T-cell (primary cell): ENCODE data around the gene GRPEL1. TPM values are rescaled to one million over a fixed set of nuclear protein-coding genes. Genes with fewer than 3 reads are reported as not detected.
"Not testable (repeated sequence)": the region's sequence is repeated elsewhere in the genome, so short reads cannot be mapped to it uniquely, and the experiment has no call there.

Experiments used
- ATAC-seq, 4 experiments: fragments of 200-7000 bp in 3 of 4; fragments of 150-1000 bp in 1 of 4; cut with Tn5 transposase; replicated peaks in 1 of 4; 1 replicate in 3 of 4; 2 replicates in 1 of 4; pipeline ENCODE4 v1.10.0; 2021; ENCODE audit warnings: moderate library complexity in 3 of 4, mild to moderate bottlenecking in 2 of 4, moderate number of reproducible peaks in 1 of 4
- CTCF ChIA-PET, 2 donors: fragments of 300-600 bp; sonication (Branson Sonifier 250); formaldehyde crosslinking; loops; one replicate each; lab custom pipeline; 2022; ENCODE audit warnings: antibody characterized with exemption in 2 of 2; lab: Charles Lee
- POLR2A ChIA-PET, 2 donors: fragments of 300-600 bp; sonication (Branson Sonifier 250); formaldehyde crosslinking; loops; one replicate each; lab custom pipeline; 2022; ENCODE audit warnings: antibody characterized with exemption in 2 of 2; lab: Charles Lee
- DNase-seq, 35 experiments: peaks; one replicate each; pipeline versions ENCODE4 v3.0.0 to v3.0.0-alpha.2; 2013 to 2023
- H3K27ac ChIP-seq: one replicate; pipeline ENCODE4 v1.5.1; 2013; ENCODE audit warnings: low read length
- H3K27me3 ChIP-seq, 2 experiments: replicated peaks in 1 of 2; 1 replicate in 1 of 2; 2 replicates in 1 of 2; pipeline versions ENCODE4 v1.6.1 to v1.7.0; 2013; ENCODE audit warnings: low read length in 1 of 2, mixed read lengths in 1 of 2; ENCODE audit not compliant: control insufficient read depth in 2 of 2, insufficient read depth in 2 of 2; ENCODE audit errors: extremely low read depth in 1 of 2
- H3K36me3 ChIP-seq, 2 donors: 1 replicate in 1 of 2; 2 replicates in 1 of 2; pipeline versions ENCODE4 v1.6.1 to v1.7.0; 2013; ENCODE audit warnings: low read length in 1 of 2; ENCODE audit not compliant: control insufficient read depth in 2 of 2, insufficient read depth in 1 of 2; ENCODE audit errors: extremely low read depth in 1 of 2
- H3K4me1 ChIP-seq, 2 experiments: 1 replicate in 1 of 2; 2 replicates in 1 of 2; pipeline versions ENCODE4 v1.6.1 to v1.7.0; 2013; ENCODE audit warnings: low read length in 2 of 2, mixed read lengths in 1 of 2; ENCODE audit not compliant: insufficient read depth in 2 of 2, control insufficient read depth in 1 of 2; ENCODE audit errors: extremely low read depth in 1 of 2
- H3K4me3 ChIP-seq, 2 donors: 1 replicate in 1 of 2; 2 replicates in 1 of 2; pipeline versions ENCODE4 v1.5.1 to v1.7.0; 2013; ENCODE audit warnings: mild to moderate bottlenecking in 2 of 2, low read length in 1 of 2, moderate library complexity in 1 of 2; ENCODE audit not compliant: control insufficient read depth in 1 of 2; ENCODE audit errors: extremely low read depth in 1 of 2
- H3K9me3 ChIP-seq: 2 replicates; pipeline ENCODE4 v1.7.0; 2013
- H3K27ac Mint-ChIP-seq, 2 donors: one replicate each; pipeline ENCODE4 v1.8.0; 2020 to 2021; ENCODE audit warnings: mild to moderate bottlenecking in 2 of 2, mixed read lengths in 2 of 2
- H3K27me3 Mint-ChIP-seq, 2 donors: one replicate each; pipeline ENCODE4 v1.8.0; 2021 to 2022; ENCODE audit warnings: mixed read lengths in 2 of 2
- H3K36me3 Mint-ChIP-seq: one replicate; pipeline ENCODE4 v1.8.0; 2021; ENCODE audit warnings: mixed read lengths
- H3K4me1 Mint-ChIP-seq, 3 donors: one replicate each; pipeline ENCODE4 v1.8.0; 2020 to 2022; ENCODE audit warnings: mixed read lengths in 3 of 3, mild to moderate bottlenecking in 1 of 3
- H3K4me3 Mint-ChIP-seq, 3 donors: one replicate each; pipeline ENCODE4 v1.8.0; 2020 to 2022; ENCODE audit warnings: mild to moderate bottlenecking in 3 of 3, mixed read lengths in 3 of 3, moderate library complexity in 3 of 3
- H3K9me3 Mint-ChIP-seq, 3 donors: one replicate each; pipeline ENCODE4 v1.8.0; 2020 to 2022; ENCODE audit warnings: mixed read lengths in 3 of 3
- WGBS: methylation state at CpG from one replicate; pipeline ENCODE4 v1.1.5; 2013; ENCODE audit warnings: missing lambda C conversion rate; ENCODE audit not compliant: insufficient coverage; 5-methylcytosine and 5-hydroxymethylcytosine counted together
- total RNA-seq, 35 experiments: library from RNA in 6 of 35; stranded (reverse) in 6 of 35; fragments of 120-200 nt in 1 of 35; gene quantifications; one replicate each; pipeline versions ENCODE4 v1.2.1 to v1.2.4 and lab custom pipeline; 2013 to 2026

GRPEL1 gene
- total RNA-seq, 5 donors from 2014 or later (not counting 1 experiment from before 2014, with no cell fraction given), result 29.9 to 54.6 (median 36.8) TPM

DNA sequence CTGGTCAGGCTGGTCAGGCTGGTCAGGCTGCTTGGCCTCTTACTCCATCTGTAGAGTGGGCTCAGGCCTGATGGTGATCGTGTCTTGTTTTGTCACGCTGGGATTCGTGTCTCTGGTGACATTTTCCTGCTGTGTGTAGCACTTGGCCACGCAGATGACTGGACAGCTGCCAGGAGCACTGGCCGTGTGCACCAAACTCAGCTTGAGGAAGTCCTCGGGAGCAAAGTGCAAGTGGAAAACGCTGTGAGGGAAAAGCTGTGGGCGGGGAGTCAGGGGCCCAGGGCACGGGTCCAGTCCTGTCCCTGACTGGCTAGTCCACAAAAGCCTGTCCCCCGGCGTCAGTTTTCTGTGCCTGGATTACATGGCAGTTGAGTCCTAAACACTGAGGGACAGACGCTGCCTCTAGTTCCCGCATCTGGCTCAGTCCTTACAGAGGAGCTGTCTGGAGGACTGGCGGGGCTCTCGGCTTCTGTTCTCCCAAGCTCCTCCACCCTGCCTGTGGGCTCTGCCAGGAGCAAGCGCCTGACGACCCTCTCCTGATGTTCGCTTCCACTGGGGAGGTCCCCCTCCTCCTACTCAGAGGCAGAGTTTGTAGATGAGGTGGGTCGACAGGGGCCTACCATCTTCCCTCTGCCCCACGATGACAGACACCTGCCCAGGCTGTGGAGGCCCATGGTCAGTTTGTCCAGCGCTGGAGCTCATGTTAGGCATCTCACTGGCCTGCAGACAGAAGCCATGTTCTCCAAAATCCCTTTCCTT, 35.9 kb upstream of the GRPEL1 start:
- ATAC-seq (no peak), DNase-seq (peak in 1 of 35 experiments; percentile 11)
- Histone ChIP-seq H3K4me3 (peak overlapping the region in 1 of 2 donors; percentile 65), H3K27ac (no peak overlapping the region), H3K4me1 (peaks cover 8 to 27% of the 10 kb centered on the region in 2 experiments), H3K9me3 (no peaks in the 10 kb centered on the region), H3K36me3 (no peaks in the 10 kb centered on the region), H3K27me3 (peaks cover 0 to 13% of the 10 kb centered on the region in 2 experiments)
- 26% methylated on average over 11 of the region's 21 CpGs for WGBS
- ChIA-PET POLR2A (interaction anchor here in 1 of 2 donors (0.6 kb wide), 1 partner anchor 61 kb away, joined by 3 read pairs; a partner anchor contains a TSS), CTCF (no interaction called here)
- Mint-ChIP-seq H3K27me3 (no peaks in the 10 kb centered on the region), H3K9me3 (no peaks in the 10 kb centered on the region), H3K36me3 (no peaks in the 10 kb centered on the region), H3K27ac (peak overlapping the region in 1 of 2 donors; percentile 81), H3K4me3 (peak overlapping the region; percentile 86 to 89 (median 89)), H3K4me1 (peaks cover 15 to 27% (median 21%) of the 10 kb centered on the region in 3 donors)

DNA sequence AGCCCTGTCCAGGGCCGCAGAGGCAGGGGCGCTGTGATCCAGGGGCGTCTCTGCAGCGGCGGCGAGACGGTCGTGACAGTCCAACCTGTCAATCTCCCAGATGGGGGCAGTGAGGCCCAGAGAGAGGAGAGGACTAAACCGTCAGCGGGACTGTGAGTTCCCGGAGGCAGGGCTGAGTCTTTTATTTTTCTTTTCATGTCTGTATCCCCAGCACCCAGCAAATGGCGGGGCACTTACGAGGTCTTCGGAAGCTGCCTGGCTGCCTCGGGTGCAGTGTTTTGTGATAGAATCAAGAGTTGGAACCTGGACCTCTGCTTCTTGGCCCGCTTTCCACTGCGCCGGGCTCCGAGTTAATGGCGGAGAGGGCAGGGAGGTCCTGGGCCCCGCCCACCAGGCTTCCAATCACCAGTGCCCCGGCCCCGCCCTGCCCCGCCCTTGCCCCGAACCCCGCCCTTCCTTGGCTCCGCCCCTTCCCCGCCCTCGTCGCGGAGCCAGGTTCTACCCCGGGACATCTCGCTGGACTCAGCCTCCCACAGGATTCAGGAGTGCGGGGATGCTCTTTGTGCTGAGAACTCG, 35.3 kb upstream of the GRPEL1 start:
- Mint-ChIP-seq H3K27me3 (no peaks in the 10 kb centered on the region), H3K4me1 (peaks cover 15 to 27% (median 21%) of the 10 kb centered on the region in 3 donors), H3K4me3 (peak overlapping the region; percentile 86 to 89 (median 89)), H3K9me3 (no peaks in the 10 kb centered on the region), H3K27ac (peak overlapping the region; percentile 43 to 81), H3K36me3 (no peaks in the 10 kb centered on the region)
- peak; percentile 42 to 87 (median 70) for DNase-seq
- Histone ChIP-seq H3K9me3 (no peaks in the 10 kb centered on the region), H3K27ac (no peak overlapping the region), H3K4me1 (peaks cover 8 to 27% of the 10 kb centered on the region in 2 experiments), H3K36me3 (no peaks in the 10 kb centered on the region), H3K4me3 (peak overlapping the region; percentile 65 to 84), H3K27me3 (peaks cover 0 to 13% of the 10 kb centered on the region in 2 experiments)
- CTCF ChIA-PET, result interaction anchor here in 1 of 2 donors (0.6 to 2.1 kb wide), 5 partner anchors 30 to 500 kb away, joined by 3 to 10 read pairs (median 3); partner anchors contain the start of gene GRPEL1
- 3% methylated on average over 33 of the region's 35 CpGs for WGBS
- POLR2A ChIA-PET, result interaction anchor here in 1 of 2 donors (0.6 to 0.9 kb wide), 2 partner anchors 34 to 60 kb away, joined by 3 read pairs; a partner anchor contains a TSS
- ATAC-seq, result peak; percentile 87 to 91 (median 89)

DNA sequence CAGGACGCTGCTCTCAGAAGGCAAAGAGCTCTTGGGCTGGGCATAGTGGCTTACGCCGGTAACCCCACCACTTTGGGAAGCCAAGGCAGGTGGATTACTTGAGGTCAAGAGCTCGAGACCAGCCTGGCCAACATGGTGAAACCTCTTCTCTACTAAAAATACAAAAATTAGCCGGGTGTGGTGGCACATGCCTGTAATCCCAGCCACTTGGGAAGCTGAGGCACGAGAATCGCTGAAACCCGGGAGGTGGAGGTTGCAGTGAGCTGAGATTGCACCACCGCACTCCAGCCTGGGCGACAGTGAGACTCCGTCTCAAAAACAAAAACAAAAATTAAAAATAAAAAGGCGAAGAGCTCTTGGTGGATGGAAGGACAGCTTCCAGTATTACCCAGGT, 34.6 kb upstream of the GRPEL1 start:
- WGBS, result 51% methylated on average over 4 of the region's 12 CpGs
- ATAC-seq (peak; percentile 3 to 26 (median 15)), DNase-seq (peak in 2 of 35 experiments; percentile 11 to 14)
- not testable (repeated sequence) for H3K27ac ChIP-seq, H3K36me3 Mint-ChIP-seq, H3K36me3 ChIP-seq, H3K27me3 Mint-ChIP-seq, H3K9me3 ChIP-seq, H3K9me3 Mint-ChIP-seq
- peaks cover 8 to 27% of the 10 kb centered on the region in 2 experiments for H3K4me1 ChIP-seq
- ChIA-PET POLR2A (interaction anchor here in 1 of 2 donors (0.5 to 0.9 kb wide), 2 partner anchors 33 to 59 kb away, joined by 3 to 4 read pairs; partner anchors contain the start of gene TADA2B), CTCF (interaction anchor here (0.6 to 2.1 kb wide), 6 partner anchors 29 to 500 kb away, joined by 3 to 10 read pairs (median 4); partner anchors contain the start of gene GRPEL1 (in 1 of the 2))
- peak overlapping the region; percentile 65 to 84 for H3K4me3 ChIP-seq
- Mint-ChIP-seq H3K27ac (peak overlapping the region in 1 of 2 donors; percentile 81), H3K4me3 (peak overlapping the region; percentile 86 to 89 (median 89)), H3K4me1 (peaks cover 15 to 27% (median 21%) of the 10 kb centered on the region in 3 donors)
- H3K27me3 ChIP-seq, result peaks cover 0 to 13% of the 10 kb centered on the region in 2 experiments

DNA sequence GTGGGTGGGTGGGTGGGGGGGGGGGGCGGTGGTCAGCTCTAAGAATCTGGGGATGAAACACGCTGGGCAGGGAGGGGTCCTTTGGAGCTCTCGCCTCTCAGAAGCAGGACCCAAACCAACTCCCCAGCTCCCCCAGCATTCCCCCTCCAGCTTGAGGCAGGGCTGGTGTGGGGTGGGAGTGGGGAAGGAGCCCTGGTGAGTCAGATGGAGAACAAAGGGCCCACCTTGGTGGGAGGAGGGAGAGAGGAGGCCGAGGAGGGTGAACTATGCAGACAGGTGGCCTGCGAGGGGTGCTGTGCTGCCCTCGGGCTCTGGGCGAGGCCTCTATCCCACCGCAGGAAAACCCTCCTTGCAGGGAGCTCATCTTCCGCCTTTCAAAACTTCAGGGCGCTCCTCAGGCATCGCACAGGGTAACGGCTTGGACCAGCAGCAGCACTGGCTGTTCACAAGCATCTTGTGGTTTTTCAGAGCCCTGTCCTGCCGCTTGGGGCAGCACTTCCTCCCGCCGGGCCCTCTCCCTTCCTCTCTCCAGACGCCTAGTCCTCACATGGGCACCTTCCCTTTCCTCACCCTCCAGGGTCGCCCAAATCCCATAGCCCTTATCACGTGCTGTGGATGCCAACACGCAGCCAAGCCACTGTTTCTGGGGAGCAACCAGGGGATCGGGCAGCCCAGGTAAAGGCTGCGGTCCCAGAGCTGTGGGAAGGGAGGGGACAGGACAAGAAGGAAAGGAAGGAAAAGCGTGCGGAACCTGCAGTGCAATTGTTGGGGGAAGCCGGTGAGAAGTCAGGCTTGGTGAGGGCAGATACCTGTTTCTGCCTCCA, 34.0 kb upstream of the GRPEL1 start:
- H3K9me3 ChIP-seq, result no peaks in the 10 kb centered on the region
- no peaks in the 10 kb centered on the region for H3K36me3 ChIP-seq
- Mint-ChIP-seq H3K27me3 (peaks cover 0 to under 1% of the 10 kb centered on the region in 2 donors), H3K27ac (peak overlapping the region; percentile 14 to 55), H3K36me3 (no peaks in the 10 kb centered on the region), H3K4me3 (peak overlapping the region; percentile 86 to 89 (median 89)), H3K4me1 (peaks cover 15 to 27% (median 21%) of the 10 kb centered on the region in 3 donors), H3K9me3 (no peaks in the 10 kb centered on the region)
- no peak overlapping the region for H3K27ac ChIP-seq
- peaks cover 8 to 27% of the 10 kb centered on the region in 2 experiments for H3K4me1 ChIP-seq
- peak overlapping the region; percentile 21 to 84 for H3K4me3 ChIP-seq
- ChIA-PET CTCF (interaction anchor here (0.7 to 2.1 kb wide), 9 partner anchors 29 to 229 kb away, joined by 3 to 10 read pairs (median 4); partner anchors contain the start of gene GRPEL1 (in 1 of the 2)), POLR2A (interaction anchor here in 1 of 2 donors (0.5 to 1.0 kb wide), 6 partner anchors 18 to 527 kb away, joined by 3 to 6 read pairs (median 3); partner anchors contain the start of genes MAN2B2 and TADA2B)
- WGBS, result 22% methylated on average over 15 of the region's 24 CpGs
- ATAC-seq (peak; percentile 46 to 55 (median 51)), DNase-seq (peak in 31 of 35 experiments; percentile 8 to 65 (median 36))
- H3K27me3 ChIP-seq, result peaks cover 0 to 13% of the 10 kb centered on the region in 2 experiments

DNA sequence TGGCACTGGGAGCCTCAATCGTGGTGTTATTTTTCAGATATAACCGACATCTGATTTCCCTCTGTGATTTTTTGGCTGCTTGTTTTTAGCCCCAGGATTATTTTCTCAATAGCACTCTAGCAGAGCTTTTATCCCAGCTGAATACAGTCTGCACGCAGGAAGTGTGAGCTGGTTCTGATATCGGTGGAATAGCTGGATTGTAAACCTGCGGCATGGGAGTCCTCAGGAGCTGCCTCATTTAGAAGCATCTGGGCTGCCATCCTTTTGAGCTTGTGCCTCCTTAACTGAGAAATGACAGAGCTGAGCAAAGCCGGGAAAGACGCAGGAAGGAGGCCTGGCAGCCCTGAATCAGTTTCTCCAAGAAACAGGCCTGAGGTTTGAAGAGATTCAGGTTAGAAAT, 28.4 kb upstream of the GRPEL1 start:
- Histone ChIP-seq H3K27me3 (peaks cover 2 to 19% of the 10 kb centered on the region in 2 experiments), H3K4me3 (no peak overlapping the region), H3K27ac (no peak overlapping the region), H3K4me1 (peaks cover 0 to 2% of the 10 kb centered on the region in 2 experiments), H3K9me3 (no peaks in the 10 kb centered on the region), H3K36me3 (no peaks in the 10 kb centered on the region)
- DNase-seq, result no peak
- H3K9me3 Mint-ChIP-seq, result no peaks in the 10 kb centered on the region
- H3K27me3 Mint-ChIP-seq, result peaks cover 5 to 27% of the 10 kb centered on the region in 2 donors
- peaks cover 0 to 6% (median under 1%) of the 10 kb centered on the region in 3 donors for H3K4me1 Mint-ChIP-seq
- no peak overlapping the region for H3K27ac Mint-ChIP-seq
- H3K36me3 Mint-ChIP-seq, result no peaks in the 10 kb centered on the region
- 100% methylated on average over 5 of the region's 7 CpGs for WGBS
- no peak for ATAC-seq
- ChIA-PET CTCF (no interaction called here), POLR2A (no interaction called here)
- no peak overlapping the region for H3K4me3 Mint-ChIP-seq
